OCI-LY3 (cell line): ENCODE measurements around the gene PIK3C2B.

Experiments used
- EZH2phosphoT487 ChIP-seq: fragments of 200-600 bp; shearing (Covaris generic); IDR thresholded peaks from 2 replicates; pipeline ENCODE4 v1.6.1; 2018; ENCODE audit warnings: antibody characterized with exemption, mixed run types, low read depth
- TF ChIP-seq, protein P1 (sequence below): fragments of 200-600, 300-600 bp; sonication (generic); IDR thresholded peaks from 2 replicates; pipeline ENCODE4 v1.5.1; 2014; ENCODE audit warnings: antibody characterized with exemption, low read length, low read depth

- no peak for TF ChIP-seq EZH2phosphoT487
- TF ChIP-seq, protein P1, sequence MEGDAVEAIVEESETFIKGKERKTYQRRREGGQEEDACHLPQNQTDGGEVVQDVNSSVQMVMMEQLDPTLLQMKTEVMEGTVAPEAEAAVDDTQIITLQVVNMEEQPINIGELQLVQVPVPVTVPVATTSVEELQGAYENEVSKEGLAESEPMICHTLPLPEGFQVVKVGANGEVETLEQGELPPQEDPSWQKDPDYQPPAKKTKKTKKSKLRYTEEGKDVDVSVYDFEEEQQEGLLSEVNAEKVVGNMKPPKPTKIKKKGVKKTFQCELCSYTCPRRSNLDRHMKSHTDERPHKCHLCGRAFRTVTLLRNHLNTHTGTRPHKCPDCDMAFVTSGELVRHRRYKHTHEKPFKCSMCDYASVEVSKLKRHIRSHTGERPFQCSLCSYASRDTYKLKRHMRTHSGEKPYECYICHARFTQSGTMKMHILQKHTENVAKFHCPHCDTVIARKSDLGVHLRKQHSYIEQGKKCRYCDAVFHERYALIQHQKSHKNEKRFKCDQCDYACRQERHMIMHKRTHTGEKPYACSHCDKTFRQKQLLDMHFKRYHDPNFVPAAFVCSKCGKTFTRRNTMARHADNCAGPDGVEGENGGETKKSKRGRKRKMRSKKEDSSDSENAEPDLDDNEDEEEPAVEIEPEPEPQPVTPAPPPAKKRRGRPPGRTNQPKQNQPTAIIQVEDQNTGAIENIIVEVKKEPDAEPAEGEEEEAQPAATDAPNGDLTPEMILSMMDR: no peak
These were observed 1.2 kb downstream of the PIK3C2B start for GRCh38 chr1:204493145-204493983.
